Fibroblast of skin of scalp (primary cell): ENCODE data around the gene RNASE7.
A peak's percentile ranks its signal among the peaks of the same experiment; 100 is the strongest.

Source experiments
- DNase-seq: peaks from one replicate; pipeline ENCODE4 v3.0.0-alpha.2; 2013

RNASE7 gene

GRCh38 chr14:21043974-21044618 is 1.9 kb downstream of the RNASE7 start:
- no peak for DNase-seq

- DNase-seq = peak; percentile 36
Observed at GRCh38 chr14:21047378-21047781, 5.2 kb downstream of the RNASE7 start.

- no peak for DNase-seq
Observed at GRCh38 chr14:21048638-21049037, 6.5 kb downstream of the RNASE7 start.

GRCh38 chr14:21049271-21049673 is 7.1 kb downstream of the RNASE7 start:
- DNase-seq = peak; percentile 53

- no peak for DNase-seq
Observed at GRCh38 chr14:21050597-21050996, 8.4 kb downstream of the RNASE7 start.

GRCh38 chr14:21053184-21054122 is 11.3 kb downstream of the RNASE7 start:
- no peak for DNase-seq

- no peak for DNase-seq
Observed at GRCh38 chr14:21054123-21054767, 12.1 kb downstream of the RNASE7 start.

- DNase-seq = no peak
Observed at GRCh38 chr14:21054768-21055145, 12.6 kb downstream of the RNASE7 start.

- no peak for DNase-seq
Observed at GRCh38 chr14:21055432-21056117, 13.4 kb downstream of the RNASE7 start.

- peak; percentile 72 for DNase-seq
Observed at GRCh38 chr14:21056520-21057163, 14.5 kb downstream of the RNASE7 start.

GRCh38 chr14:21057803-21058675 is 15.9 kb downstream of the RNASE7 start, which contains the start of gene RNASE8:
Gene RNASE8 (plus strand): TSS chr14:21057822. CDS start chr14:21057893, 71 bp downstream.
- DNase-seq = peak; percentile 34

GRCh38 chr14:21058903-21059302 is 16.7 kb downstream of the RNASE7 start:
- no peak for DNase-seq

GRCh38 chr14:21059842-21060613 is 17.9 kb downstream of the RNASE7 start:
- peak; percentile 47 for DNase-seq

GRCh38 chr14:21060614-21061346 is 18.6 kb downstream of the RNASE7 start:
- no peak for DNase-seq

- DNase-seq = no peak
Observed at GRCh38 chr14:21061347-21061668, 19.1 kb downstream of the RNASE7 start.

GRCh38 chr14:21063479-21063878 is 21.3 kb downstream of the RNASE7 start:
- peak; percentile 92 for DNase-seq

GRCh38 chr14:21066882-21067502 is 24.8 kb downstream of the RNASE7 start:
- DNase-seq = no peak

- DNase-seq = peak; percentile 72
Observed at GRCh38 chr14:21068521-21069387, 26.6 kb downstream of the RNASE7 start.
